Measurements from ENCODE around the gene EDDM13.
"Not testable (repeated sequence)": the region's sequence is repeated elsewhere in the genome, so short reads cannot be mapped to it uniquely, and the experiment has no call there.

EDDM13 gene

GRCh38 chr19:56321989-56322440 lies 49.5 kb downstream of the EDDM13 start:
- DNase-seq (ENCODE audit: low read depth): no peak

- DNase-seq (ENCODE audit: low read depth): no peak
Measured at GRCh38 chr19:56324436-56324835, 51.9 kb downstream of the EDDM13 start.

DNA sequence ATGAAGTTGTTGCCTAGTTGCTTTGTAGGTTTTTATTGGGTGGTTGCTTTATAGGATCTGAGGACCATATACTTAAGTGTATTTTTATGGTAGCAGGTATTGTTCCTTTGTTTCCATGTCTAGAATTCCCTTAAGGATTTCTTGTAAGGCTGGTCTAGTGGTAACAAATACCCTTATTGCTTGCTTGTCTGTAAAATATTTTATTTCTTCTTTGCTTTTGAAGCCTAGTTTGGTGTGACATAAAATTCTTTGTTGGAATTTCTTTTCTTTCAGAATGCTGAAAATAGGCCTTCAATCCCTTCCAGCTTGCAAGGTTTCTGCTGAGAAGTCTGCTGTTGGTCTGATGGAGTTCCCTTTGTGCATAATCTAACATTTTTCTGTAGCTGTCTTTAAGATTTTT lies 60.1 kb downstream of the EDDM13 start:
- no peak for DNase-seq (ENCODE audit: low read depth)

- DNase-seq (ENCODE audit: low read depth): peak; percentile 12
Measured at GRCh38 chr19:56333506-56333905, 61.0 kb downstream of the EDDM13 start.

GRCh38 chr19:56335371-56335770 lies 62.8 kb downstream of the EDDM13 start:
- not testable (repeated sequence) for DNase-seq (ENCODE audit: low read depth)

DNA sequence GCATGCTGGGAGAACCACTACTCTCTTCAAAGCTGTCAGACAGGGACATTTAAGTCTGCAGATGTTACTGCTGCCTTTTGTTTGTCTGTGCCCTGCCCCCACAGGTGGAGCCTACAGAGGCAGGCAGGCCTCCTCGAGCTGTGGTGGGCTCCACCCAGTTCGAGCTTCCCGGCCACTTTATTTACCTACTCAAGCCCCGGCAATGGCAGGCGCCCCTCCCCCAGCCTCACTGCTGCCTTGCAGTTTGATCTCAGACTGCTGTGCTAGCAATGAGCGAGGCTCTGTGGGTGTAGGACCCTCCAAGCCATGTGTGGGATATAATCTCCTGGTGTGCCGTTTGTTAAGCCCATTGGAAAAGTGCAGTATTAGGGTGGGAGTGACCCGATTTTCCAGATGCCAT lies 64.5 kb downstream of the EDDM13 start:
- not testable (repeated sequence) for DNase-seq (ENCODE audit: low read depth)

DNA sequence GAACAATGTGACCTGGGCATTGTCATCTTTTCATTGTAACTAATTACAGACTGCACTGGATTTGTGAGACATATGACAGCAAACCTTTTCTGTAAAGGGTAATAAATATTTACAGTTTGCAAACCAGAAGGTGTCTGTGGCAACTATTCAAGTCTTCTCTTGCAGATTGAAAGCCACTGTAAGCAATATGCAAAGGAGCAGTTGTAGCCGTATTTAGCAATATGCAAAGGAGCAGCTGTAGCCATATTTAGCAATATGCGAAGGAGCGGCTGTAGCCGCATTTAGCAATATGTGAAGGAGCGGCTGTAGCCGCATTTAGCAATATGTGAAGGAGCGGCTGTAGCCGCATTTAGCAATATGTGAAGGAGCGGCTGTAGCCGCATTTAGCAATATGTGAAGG lies 66.5 kb downstream of the EDDM13 start:
- DNase-seq (ENCODE audit: low read depth): not testable (repeated sequence)

- no peak for DNase-seq (ENCODE audit: low read depth)
Measured at GRCh38 chr19:56341948-56342347, 69.4 kb downstream of the EDDM13 start.

DNA sequence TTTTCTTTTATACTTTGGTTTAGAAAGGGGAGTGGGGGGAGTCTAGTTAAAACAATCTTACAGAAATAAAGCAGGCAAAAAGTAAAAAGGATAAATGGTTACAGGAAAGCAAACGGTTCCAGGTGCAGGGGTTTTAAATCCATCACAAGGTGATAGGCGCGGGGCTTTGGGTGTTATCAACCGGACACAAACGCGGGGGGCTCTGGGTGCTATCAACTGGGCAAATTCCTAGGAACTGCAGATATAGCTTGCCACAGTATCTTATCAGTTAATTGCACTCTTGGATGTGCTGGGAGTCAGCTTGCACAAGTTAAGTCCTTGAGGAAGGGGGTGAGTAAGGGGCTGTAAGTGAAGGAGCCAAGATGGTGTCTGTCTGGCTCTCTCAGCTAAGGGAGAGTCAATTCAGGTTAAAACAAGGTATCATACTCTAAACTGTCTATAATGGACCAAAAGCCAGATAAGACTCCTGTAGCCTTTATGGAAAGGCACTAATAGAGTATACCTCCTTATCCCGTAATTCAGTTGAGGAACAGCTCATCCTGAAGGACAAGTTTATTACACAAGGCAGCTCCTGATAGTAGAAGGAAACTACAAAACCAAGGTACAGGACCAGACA lies 74.7 kb downstream of the EDDM13 start:
- DNase-seq (ENCODE audit: low read depth): no peak

DNA sequence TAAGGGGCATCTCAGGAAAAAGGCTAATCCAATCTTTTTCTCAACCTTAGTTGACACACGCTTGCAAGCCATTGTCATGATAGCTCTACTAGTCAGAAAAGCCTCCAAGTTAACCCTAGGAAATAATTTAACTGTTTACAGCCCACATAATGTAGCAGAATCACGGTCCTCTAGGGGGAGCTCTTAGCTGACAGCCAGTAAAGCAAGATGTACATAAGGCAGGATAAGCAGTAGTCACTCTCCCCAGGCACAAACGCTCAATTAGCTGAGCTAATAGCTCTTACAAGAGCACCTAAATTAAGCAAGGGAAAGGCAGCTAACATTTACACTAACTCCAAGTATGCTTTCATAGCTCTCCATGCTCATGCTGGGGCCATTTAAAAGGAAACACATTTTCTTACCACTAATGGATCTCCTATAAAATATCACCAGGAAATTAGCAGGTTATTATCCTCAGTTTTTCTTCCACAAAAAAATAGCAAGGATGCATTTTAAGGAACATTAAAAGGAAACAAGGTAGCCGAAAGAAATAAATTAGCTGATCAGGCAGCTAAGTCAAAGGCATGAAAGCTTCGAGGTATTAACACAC lies 75.8 kb downstream of the EDDM13 start:
- DNase-seq (ENCODE audit: low read depth): no peak

- DNase-seq (ENCODE audit: low read depth): peak; percentile 17
Measured at GRCh38 chr19:56350416-56351045, 78.0 kb downstream of the EDDM13 start.

GRCh38 chr19:56351208-56351607 lies 78.7 kb downstream of the EDDM13 start:
- no peak for DNase-seq (ENCODE audit: low read depth)

GRCh38 chr19:56355517-56355916 lies 83.0 kb downstream of the EDDM13 start:
- no peak for DNase-seq (ENCODE audit: low read depth)

DNA sequence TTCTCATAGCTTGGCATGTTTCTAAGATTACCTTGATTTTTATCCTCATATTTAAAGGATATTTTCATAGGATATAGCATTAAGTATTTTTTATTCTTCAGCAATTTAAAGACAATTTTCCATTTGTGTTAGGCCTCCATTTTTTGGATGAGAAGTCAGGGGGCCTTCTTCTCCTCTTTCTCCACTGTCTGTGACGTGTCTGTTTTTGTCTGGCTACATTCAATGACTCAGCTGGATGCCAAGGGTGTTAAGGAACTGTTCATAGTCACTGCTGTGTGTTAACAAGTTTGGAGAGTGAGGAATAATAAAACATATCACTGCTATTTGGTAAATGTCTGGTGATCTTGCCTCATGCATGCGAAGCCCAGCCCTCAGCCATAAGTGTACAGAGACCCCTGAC lies 84.4 kb downstream of the EDDM13 start:
- DNase-seq (ENCODE audit: low read depth): no peak

Measured in activated gamma-delta T cell treated with anti-CD3 and anti-CD28 coated beads, Interleukin-2, amount 50 U/mL, for 16 hours (primary cell).